Superior temporal gyrus (tissue), 1 donor: Measurements from ENCODE around the gene LIN7B.
"Not testable (repeated sequence)": the region's sequence is repeated elsewhere in the genome, so short reads cannot be mapped to it uniquely, and the experiment has no call there.

Source experiments
- DNase-seq: peaks from one replicate; pipeline ENCODE4 v3.0.0-alpha.2; 2016; ENCODE audit errors: extremely low spot score

The LIN7B gene

DNA sequence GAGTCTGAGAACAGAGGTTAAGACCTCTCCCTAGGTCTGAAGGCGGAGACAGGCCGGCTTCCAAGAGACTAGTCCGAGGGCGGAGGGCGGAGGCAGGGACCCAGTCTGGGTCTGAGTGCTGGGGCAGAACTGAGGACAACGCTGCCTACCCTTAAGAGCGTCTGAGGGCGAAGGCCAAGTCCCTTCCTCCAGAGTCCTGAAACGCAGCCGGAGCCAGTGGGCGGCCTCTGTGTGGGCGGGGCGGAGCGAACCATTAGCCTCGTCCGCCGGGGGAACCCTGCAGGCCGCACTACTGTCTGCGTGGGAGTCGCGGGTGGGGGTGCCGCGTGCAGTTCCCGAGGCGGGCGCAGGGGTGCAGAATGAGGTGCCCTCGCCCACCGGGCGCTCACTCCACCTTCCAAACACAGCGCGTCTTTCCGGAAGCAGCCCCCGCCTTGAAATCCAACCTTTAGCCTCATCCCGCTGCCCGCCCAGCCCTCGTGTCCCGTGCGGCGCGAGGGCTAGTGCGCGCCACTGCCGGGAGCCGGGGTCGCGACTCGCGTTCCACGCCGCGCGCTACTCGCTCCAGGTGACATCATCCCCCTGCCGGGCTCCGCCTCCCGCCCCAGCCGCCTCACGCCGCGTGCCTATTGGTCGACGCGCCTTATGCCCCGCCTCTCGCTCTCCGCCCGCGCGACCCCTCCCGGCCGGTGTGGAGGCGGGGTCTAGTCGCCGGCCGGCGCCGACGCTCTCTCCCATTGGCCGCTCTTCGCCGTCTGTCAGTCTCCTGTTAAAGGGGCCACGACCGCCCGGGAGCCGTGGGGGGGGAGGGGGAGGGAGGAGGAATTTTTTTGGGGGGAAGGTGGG, 4.6 kb downstream of the LIN7B start, which contains the start of gene C19orf73:
TSS of gene C19orf73 (minus strand) at position 579 of the 846 bp plus-strand sequence. CDS start at position 458, 121 bp downstream.
- DNase-seq, result peak; percentile 94

DNA sequence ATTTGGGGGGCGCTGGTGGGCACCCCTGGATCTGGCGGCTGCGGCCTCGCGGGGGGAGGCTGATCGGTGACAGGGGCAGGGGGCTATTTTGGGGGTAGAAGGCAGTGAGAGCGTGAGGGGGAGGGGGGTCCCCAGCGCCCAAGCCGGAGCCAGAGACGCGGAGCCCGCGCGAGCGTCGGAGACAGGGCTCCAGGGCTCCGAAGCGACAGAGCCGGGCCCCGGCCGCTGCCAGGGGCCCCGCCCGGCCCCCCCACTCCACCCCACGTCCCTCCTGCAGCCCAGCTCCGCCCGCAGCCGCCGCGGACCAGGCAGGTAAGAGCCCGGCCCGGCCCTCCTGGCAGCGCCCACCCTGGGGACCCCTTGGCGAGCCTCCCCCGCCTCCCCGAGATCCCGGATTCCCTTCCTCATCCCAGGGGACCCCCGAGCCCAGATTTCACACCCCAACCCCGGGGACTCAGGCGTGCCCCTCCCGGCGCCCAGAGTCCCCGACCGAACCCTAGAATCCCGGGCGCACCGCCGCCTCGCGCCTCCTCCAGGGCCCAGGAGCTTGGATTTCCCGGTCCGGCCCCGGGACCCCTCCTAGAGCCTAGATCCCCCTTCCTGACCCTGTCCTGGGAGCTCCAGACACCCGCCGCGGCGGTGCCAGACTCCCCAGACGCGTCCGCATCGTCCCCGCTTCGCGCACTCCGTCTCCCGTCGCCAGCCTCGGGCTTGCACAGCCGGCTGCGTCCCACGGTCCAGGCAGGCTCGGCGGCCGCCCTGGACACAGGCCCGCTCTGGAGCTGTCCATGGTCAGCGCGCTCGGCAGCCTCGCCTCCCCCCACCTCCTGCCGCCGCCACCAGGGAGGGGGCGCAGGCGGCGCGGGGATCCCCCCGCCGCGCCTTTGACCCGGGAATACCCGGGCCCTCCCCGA, 5.5 kb downstream of the LIN7B start, which contains the start of gene PPFIA3:
TSS of gene PPFIA3 (plus strand) at position 134 of the 914 bp plus-strand sequence. CDS start 8,330 bp downstream, outside the sequence.
- DNase-seq, result no peak

DNA sequence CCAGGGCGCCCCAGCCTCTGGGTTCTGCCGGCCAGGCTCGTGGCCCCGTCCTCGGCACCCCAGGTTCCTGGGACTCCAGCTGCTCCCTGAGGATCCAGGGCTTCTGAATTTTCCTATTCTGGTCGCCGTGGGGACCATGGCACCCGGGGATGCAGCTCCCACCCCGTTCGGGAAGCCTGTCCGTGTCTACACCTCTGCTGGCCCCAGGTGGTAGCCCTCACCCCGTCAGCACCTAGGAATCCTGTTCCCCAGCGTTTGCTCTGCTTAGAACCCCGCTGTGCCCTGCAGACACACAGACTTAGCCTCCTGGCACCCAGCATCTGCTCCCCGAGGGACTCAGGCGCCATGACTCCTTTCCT, 6.1 kb downstream of the LIN7B start:
- DNase-seq, result no peak

DNA sequence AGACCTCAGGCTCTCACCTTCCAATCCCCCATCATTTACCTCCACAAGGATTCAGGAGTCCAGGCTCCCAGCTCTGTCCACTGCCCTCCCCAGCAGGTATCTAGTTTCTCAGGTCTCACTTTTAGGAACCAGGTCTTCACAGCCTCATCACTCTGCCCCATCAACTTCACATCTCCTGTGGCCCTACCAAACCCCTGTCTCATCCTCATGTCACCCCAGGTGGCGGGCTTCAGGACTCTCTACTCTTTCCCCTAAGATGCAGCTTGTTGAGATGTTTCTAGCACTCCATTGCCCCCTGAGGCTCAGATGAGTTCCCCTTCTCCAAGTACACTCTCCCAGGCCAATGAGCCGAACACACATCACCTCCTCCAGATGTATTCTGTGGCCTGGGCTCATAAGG, 6.7 kb downstream of the LIN7B start:
- no peak for DNase-seq

DNA sequence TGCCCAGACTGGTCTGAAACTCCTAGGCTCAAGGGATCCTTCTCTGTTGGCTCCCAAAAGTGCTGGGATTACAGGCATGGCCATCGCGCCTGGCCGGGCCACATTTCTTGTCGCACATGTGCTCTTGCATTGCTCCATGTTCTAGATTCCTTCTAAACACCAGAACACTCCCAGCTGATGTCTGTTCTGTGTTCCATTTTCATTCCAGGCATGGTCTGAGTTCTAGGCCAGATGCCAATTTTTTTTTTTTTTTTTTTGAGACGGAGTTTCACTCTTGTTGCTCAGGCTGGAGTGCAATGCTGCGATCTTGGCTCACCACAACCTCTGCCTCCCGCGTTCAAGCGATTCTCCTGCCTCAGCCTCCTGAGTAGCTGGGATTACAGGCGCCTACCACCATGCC, 7.7 kb downstream of the LIN7B start:
- DNase-seq, result peak; percentile 40

DNA sequence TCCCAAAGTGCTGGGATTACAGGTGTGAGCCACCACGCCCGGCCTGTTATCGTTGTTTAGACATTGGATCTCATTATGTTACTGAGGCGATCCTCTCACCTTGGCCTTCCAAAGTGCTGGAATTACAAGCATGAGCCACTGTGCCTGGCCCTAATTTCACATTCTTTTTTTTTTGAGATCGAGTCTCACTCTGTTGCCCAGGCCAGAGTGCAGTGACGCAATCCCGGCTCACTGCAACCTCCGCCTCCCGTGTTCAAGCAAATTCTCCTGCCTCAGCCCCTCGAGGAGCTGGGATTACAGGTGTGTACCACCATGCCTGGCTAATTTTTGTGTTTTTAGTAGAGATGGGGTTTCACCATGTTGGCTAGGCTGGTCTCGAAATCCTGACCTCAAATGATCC, 9.1 kb downstream of the LIN7B start:
- not testable (repeated sequence) for DNase-seq

DNA sequence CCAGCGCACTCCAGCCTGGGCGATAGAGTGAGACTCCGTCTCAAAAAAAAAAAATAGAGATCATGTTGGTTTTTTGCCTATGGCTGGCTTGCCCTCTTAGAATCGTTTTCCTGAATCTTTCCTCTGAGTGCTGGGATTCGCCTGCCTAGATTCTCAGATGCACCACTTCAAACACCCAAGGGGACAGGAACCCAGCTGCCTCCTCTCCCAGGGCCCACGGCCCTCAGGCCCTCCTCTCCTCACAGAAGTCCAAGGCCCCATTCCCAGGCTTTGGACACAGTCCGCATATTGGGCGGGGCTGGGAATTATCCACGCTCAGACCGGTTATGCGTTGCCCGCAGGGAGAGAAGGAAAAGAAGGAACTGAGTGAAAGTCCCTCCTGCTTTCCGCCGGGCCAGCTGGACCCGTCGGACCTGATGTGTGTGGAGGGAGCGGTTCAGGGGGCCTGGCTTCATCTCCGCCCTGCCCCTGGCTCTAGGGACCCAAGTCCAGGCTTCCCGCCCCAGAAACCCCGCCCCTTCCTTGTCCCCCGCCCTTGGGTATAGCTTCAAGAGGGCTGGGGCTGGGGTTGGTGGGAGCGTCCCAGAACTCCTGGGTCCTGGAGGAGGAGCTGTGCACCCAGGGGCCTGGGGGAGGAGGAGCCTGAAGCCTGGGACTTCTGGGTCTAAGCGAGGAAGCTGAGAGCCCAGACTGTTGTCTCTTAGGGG, 11.0 kb downstream of the LIN7B start:
- DNase-seq, result no peak

DNA sequence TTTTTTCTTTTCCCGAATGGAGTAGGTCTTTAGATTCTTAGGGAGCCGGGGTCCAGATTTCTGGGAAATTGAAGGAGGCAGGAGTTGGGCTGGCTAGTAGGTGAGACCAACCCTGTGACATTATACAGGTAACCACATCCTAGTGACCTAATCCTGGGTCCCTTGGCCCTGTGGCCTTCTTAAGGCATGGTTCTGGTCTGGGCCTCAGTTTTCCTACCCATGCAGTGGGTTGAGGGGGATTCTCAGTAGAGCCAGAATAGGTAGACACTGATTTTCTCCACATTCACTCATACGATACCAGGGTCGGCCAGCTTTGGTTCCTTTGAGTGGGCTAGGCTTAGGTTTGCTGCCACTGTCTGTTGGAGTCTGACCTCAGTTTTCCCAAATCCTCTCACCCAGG, 12.4 kb downstream of the LIN7B start:
- no peak for DNase-seq

DNA sequence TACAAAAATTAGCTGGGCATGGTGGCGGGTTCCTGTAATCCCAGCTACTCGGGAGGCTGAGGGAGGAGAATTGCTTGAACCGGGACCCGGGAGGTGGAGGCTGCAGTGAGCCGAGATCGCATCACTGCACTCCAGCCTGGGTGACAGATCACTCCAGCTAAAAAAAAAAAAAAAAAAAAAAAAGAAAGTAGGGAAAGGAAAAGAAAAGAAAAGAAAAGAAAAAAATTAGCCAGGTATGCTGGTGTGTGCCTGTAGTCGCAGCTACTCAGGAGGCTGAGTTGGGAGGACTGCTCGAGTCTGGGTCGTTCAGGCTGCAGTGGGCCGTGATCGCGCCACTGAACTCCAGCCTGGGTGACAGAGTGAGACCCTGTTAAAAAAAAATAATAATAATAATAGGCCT, 13.1 kb downstream of the LIN7B start:
- not testable (repeated sequence) for DNase-seq

DNA sequence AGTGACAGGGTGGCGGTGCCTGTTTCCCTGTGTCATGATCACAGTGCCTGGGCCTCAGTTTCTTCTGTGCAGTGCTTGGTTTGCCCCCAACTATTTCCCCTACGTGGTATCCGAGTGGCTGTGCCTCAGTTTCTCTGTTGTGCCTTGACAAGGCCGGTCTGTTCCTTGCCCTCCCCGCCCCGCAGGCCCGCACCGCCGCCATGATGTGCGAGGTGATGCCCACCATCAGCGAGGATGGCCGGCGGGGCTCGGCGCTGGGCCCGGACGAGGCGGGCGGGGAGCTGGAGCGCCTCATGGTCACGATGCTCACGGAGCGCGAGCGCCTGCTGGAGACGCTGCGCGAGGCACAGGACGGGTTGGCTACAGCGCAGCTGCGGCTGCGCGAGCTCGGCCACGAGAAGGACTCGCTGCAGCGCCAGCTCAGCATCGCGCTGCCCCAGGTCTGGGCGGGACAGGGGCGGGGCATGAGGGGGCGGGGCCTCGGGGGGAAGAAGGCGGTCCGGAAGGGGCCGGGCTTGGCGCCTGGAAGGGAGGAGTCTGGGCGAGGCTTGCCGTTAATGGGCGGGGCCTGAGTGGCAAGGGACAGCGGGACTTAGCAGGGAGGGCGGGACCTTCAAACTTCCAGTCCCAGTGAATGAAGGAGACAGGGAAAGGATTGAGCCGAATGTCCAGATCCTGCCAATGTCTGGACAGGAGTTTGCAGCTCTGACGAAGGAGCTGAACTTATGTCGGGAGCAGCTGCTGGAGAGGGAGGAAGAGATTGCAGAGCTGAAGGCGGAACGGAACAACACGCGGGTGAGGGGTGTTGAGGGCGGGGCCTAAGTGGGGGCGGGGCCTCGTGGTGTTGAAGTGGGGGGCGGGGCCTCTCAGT, 13.7 kb downstream of the LIN7B start:
- DNase-seq, result peak; percentile 95

DNA sequence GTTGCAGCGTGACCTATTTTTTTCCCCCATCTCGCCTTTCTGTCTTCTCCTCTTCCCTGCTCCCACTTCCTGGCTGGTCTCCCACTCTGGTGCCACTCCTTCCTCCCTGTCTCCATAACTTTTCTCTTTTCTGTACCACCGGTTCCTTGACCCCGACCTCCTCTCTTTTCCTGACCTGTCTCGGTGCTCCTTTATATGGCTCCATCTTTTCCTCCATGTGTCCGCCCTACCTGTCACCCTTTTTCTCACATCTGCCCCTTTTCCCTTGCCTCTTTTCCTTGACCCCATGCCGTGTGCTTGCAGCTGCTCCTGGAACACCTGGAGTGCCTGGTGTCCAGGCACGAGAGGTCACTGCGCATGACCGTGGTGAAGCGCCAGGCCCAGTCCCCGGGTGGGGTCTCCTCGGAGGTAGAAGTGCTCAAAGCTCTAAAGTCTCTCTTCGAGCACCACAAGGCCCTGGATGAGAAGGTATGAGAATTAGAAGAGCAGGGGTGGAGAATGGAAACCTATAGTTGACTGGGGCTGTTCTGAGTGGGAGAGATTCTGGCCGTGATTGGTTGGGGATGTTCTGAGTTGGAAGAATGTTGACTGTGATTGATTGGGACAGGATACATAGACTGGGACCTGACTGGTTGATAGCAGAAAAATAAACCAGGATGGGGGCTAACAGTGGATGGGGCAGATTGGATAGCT, 14.5 kb downstream of the LIN7B start:
- DNase-seq, result no peak

DNA sequence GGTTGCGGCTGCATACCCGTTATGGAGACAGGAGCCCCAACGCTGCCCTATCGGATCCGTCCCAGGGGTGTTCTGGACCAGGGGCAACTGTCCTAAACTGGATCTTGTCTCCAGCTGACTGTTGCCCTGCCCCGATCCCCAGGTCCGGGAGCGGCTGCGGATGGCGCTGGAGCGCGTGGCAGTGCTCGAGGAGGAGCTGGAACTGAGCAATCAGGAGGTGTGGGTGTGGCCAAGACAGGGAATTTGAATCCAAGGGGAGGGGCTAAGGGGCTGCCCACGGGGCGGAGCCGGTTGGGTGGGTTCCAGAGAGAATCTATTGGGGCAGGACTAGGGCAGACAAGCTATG, 15.0 kb downstream of the LIN7B start:
- DNase-seq, result no peak

DNA sequence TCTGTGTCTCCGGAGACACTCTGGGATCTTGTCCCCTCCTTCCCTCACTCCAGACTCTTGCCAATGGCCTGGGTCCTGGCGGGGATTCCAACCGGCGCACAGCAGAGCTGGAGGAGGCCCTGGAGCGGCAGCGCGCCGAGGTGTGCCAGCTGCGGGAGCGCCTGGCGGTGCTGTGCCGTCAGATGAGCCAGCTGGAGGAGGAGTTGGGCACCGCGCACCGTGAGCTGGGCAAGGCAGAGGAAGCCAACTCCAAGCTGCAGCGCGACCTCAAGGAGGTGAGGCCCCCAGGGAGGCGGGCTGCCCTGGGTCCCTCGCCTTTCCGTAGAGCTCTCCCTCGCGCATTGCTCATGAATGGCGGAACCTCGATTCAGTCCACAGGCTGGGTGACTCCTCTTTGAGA, 16.2 kb downstream of the LIN7B start:
- no peak for DNase-seq

DNA sequence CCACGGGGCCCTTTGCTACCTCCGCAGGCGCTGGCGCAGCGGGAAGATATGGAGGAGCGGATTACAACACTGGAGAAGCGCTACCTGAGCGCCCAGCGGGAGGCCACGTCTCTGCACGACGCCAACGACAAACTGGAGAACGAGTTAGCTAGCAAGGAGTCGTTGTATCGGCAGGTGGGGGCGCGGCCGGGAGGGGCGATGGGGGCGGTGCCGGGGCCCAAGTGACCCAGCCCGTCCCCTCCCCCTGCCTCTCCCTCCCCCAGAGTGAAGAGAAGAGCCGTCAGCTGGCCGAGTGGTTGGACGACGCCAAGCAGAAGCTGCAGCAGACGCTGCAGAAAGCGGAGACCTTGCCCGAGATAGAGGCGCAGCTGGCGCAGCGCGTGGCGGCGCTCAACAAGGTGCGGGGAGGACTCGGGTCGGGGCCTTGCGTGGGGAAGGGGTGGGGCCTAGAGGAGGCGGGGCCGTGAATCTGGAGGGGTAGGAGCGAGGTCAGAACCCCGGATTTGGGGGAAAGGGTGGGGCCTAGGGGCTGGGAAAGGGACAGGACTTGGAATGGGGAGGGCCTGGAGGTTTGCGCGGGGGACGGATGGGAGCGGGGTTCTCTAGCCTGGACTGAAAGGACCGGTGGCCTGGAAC, 18.9 kb downstream of the LIN7B start:
- DNase-seq, result no peak

DNA sequence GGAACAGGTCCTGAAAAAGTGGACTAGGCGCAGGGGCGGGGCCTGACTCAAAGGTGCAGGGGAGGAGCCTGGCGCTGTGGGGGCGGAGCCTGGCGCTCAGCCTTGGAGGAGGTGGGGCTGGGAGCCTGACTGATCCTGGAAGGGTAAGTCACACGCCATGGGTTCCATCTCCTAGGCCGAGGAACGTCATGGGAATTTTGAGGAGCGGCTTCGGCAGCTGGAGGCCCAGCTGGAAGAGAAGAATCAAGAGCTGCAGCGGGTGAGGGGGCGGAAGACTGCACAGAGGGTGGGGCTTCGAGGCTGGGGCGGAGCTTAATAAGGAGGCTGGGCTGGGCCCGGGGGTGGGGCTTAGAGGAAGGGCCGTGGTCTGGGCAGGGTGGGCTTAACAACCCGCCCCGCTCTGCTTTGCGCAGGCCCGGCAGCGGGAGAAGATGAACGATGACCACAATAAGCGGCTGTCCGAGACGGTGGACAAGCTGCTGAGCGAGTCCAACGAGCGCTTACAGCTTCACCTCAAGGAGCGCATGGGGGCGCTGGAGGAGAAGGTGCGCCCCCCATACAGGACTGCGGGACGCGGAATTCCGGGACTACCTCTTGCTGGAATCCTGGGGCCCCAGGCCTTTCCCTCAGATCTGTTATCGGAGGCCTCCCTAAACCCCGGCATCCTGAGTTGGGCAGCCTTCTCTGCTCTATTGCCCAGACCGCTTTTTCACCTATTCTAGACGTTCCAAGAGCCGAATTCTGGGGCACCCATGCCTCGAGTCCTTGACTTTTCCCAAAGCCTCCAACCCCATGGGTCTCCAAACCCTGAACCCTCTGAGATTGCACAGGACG, 19.7 kb downstream of the LIN7B start:
- no peak for DNase-seq

DNA sequence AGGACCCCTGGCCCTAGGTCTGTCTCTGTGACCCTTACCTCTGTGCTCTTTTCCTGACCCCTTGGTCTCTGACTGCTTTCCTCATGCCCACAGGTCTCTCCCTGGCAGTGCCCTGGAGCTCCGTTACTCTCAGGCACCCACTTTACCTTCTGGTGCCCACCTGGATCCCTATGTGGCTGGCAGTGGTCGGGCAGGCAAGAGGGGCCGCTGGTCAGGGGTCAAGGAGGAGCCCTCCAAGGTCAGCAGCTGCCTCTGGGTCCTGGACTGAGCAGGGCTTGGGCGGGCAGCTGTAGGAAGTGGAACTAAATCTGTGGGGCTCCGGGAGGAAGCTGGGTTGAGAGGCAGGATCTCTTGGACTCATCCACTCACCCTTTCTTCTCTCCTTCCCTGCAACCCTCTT, 21.5 kb downstream of the LIN7B start:
- no peak for DNase-seq

DNA sequence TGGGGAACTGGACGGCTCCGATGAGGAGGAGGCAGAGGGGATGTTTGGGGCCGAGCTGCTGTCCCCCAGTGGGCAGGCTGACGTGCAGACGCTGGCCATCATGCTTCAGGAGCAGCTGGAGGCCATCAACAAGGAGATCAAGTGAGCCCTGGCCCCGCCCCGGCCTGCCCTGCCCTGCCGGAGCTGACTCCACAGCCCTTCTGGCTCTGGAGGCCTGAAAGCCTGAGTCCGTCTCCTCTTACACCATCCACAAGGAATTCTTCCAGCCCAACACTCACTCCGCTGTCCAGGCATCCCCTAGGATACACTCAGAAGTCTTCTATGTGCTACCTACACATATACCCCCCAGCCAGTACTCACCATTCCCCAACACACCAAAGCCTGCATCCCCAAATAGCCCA, 22.6 kb downstream of the LIN7B start:
- DNase-seq, result no peak

DNA sequence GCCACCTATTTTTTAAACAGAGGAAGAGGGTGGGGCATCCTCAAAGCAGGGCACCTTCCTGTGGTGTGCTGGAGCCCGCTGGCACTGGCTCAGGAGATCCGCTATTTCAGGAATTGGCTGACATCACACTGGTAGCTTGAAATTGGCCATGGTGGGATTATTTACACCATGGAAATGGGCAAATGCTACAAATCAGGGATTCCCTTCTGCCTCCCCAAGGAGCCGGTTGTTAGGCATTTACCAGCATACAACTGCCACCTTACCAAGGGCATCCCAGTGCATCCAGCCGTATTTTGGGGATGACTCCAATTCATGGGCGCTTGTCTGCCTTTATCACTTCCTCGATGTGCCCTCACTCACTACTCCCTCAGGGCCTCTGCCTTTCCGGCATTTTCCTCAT, 26.8 kb downstream of the LIN7B start:
- DNase-seq, result no peak

DNA sequence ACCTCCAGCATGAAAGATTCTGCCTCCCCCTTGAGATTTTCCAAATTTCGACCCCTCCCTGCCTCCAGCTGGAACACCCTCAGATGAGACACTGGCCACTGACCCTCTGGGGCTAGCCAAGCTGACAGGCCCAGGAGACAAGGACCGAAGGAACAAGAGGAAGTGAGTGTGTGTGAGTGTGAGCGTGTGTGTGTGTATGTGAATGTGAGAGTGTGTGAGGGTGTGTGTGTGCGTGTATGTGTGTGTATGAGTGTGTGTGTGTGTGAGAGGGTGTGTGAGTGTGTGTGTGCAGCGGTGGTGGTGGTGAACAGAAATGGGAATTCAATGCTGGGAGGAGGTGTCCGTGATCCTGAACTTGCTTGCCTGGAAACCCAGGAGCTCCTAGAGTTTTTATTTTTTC, 27.2 kb downstream of the LIN7B start:
- no peak for DNase-seq
